NCI-H1105 treated with DMSO at 0.1 percent for 48 hours (cell line): ENCODE measurements around the gene TMEM120B.
A peak's percentile ranks its signal among the peaks of the same experiment; 100 is the strongest.

Experiments used
- DNase-seq: peaks from one replicate; lab custom pipeline; 2025; lab: John Stamatoyannopoulos, UW

TMEM120B gene

DNA sequence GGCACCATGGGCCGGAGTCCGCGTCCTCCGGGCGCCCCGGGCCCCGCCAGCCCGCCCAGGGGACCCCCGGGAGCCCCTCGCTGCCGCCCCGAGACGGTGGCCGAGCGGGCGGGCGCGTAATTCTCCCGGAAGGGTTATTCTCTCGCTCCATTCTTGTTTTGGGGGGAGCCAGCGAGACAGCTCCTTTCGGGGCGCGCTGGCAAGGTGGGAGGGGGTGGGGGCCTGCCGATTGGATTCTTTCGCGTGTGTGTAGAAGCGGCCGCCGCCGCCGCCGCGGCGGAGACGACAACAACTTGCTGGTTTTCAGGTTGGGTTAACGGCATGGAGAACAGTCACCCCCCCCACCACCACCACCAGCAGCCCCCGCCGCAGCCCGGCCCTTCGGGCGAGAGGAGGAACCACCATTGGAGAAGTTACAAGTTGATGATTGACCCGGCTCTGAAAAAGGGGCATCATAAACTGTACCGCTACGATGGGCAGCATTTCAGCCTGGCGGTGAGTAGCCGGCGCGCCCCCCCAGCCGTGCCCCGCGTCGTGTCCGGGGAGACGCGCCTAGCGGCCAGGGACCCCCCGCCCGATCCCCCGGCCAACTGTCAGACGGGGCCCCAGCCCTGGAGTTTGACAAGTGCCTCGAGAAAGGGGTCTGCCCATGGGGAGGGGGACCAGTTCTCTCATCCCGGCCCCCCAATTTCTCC is 92.0 kb downstream of the TMEM120B start:
- peak; percentile 13 for DNase-seq

GRCh38 chr12:121805171-121806008 is 92.8 kb downstream of the TMEM120B start:
- peak; percentile 21 for DNase-seq

GRCh38 chr12:121806009-121806545 is 93.5 kb downstream of the TMEM120B start:
- no peak for DNase-seq

DNA sequence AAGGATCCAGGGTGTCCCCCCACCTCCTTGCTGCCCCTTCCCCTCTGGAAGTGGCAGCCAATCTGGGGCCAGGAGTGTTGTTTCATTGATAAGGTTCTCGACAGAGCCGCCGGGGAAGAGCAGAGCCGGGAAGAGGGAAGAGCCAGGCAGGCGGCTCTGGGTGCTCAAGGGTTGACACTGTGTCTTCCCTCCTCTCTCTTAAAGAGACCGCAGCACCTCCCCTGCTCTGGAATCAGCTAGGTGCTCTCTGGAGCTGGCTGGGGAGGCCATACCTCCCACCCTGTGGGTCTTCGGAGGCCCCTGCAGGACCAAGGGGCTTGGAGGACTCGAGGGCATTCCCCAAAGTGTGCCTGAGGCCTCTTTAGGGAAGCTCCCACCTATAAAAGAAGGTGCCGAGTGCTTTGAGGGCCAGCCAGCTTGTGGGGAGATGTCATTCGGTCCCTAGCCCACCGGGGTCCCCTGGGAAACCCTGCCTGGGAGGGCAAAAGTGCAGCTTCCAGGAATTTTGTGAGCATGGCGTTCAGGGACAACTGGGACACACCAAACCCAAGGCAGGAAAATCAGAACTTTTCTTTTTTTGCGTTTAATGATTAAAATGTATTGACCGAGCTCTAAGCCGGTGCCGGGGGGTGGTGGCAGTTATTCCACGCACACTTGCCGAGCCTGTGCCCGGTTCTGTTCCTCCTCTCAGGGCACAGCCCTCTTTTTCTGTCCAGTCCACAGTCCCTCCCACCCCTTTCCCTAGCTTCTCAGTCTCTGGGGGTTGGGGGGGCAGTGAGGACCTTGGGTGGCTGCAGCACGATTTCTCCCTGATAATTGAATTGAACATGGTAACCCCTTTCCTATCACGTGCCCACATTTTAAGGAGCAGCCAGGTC is 94.2 kb downstream of the TMEM120B start:
- no peak for DNase-seq

DNA sequence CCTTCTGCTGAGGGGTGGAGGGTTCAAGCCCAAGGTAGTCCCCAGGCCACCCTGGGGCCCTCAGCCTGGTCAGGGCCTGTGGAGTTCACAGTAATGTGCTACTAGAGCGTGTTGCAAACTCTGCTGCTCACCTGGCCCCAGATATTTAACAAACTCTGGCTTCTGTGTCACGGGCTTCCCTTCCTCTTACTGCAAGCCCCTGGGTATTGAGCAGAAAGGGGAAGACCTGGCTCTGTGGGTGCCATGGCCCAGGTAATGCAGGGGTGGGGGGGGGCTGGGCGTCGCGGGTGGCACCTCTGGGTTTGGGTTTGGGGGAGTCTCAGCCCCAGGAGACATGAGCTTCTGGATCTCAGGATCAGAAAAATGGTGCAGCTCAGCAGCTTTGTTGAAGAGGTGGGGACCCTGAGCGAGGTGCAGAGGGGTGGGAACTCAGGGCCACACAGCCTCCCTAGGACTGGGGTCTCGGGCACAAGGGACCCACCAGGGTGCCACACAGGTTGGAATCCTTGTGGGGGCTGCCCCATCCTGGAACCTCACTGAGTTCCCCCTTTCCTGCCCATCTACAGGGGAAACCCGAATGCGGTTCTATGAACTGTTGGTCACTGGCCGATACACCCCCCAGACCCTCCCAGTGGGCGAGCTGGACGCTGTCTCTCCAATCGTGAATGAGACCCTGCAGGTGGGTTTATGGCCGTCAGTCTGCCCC is 95.2 kb downstream of the TMEM120B start:
- no peak for DNase-seq

- no peak for DNase-seq
Observed at GRCh38 chr12:121808623-121809022, 96.1 kb downstream of the TMEM120B start.

DNA sequence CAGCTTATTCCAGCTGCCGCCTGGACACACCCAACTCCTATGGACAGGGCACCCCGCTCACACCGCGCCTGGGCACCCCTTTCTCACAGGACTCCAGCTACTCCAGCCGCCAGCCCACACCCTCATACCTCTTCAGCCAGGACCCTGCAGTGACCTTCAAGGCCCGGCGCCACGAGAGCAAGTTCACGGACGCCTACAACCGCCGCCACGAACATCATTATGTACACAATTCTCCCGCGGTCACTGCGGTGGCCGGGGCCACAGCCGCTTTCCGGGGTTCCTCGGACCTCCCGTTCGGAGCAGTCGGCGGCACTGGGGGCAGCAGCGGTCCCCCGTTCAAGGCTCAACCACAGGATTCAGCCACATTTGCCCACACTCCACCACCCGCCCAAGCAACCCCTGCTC is 97.2 kb downstream of the TMEM120B start:
- DNase-seq, result no peak

DNA sequence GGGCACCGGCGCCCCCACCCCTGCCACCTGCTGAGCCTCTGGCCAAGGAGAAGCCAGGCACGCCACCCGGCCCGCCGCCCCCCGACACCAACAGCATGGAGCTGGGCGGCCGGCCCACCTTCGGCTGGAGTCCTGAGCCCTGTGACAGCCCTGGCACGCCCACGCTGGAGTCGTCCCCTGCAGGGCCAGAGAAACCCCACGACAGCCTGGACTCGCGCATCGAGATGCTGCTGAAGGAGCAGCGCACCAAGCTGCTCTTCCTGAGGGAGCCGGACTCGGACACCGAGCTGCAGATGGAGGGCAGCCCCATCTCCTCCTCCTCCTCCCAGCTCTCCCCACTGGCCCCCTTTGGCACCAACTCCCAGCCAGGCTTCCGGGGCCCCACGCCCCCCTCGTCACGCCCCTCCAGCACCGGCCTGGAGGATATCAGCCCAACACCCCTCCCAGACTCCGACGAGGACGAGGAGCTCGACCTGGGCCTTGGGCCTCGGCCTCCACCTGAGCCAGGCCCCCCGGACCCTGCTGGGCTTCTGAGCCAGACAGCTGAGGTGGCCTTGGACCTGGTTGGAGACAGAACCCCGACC is 97.8 kb downstream of the TMEM120B start:
- DNase-seq, result no peak

GRCh38 chr12:121810833-121811433 is 98.4 kb downstream of the TMEM120B start:
- no peak for DNase-seq

DNA sequence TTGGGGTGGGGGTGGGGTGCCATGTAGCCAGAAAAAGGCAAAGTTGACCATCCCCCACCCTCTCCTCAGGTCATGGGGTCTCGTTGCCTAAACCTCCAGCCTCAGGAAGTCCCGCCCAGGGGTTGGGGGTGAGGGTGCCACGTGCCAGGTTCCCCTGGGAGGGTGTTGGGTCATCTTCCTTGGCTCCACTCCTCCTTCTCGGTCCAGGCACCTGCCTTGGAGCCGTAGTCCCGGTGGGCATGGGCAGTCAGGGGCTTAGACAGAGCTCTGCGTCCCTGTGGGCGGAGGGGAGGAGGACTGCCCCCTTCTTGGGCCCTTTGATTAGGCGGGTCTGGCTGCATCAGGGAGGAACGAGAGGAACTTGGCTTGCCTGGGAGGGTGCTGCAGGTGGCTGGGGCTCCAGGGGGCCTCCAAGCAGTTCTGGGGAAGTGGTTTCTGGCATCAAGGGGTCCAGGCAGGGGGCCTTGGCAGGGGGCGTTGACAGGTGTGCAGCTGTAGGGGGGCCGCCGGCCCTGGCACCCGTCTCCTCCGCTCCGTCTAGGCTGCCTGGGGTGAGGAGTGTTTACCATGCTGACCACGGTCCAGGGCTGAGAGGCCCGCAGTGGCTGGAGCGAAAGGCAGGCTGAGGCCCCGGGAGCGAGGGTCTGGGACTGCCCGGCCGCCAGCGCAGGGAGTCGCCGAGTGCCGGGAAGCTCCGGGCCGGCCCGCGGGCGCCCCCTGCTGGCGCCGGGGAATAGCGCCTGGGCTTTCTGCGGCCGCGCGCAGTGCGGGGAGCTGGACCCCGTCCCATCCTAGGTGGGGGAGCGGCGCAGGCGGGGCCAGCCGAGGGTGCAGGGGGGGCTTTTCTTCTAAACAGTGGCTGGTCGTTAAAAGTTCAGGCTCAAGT is 99.1 kb downstream of the TMEM120B start:
- peak; percentile 55 for DNase-seq

DNA sequence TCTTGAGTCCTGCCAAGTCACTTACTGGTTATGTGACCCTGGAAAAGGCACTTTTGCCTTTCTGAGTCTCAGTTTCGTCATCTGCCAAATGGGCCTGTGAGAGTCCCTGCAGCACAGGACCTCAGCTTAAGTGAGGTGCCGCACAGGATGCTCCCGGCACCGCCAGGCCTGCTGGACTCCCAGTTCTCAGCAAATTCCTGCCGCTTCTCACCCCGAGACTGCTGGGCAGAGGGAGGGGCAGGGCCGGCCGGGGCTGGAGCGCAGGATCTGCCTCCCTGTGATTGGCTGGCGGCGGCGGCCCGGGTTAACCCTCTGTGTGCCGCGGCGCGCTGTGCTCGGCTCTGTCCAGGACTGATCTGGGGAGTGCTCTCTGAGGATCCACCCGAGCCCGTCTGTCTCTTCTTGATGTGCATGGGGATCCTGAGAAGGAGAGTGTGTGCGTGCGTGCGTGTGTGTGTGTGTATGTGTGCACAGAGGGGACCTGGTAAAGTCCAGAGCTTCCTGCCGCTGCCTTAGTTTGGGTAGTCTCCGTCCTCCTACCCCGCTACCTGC is 99.8 kb downstream of the TMEM120B start:
- DNase-seq, result no peak

DNA sequence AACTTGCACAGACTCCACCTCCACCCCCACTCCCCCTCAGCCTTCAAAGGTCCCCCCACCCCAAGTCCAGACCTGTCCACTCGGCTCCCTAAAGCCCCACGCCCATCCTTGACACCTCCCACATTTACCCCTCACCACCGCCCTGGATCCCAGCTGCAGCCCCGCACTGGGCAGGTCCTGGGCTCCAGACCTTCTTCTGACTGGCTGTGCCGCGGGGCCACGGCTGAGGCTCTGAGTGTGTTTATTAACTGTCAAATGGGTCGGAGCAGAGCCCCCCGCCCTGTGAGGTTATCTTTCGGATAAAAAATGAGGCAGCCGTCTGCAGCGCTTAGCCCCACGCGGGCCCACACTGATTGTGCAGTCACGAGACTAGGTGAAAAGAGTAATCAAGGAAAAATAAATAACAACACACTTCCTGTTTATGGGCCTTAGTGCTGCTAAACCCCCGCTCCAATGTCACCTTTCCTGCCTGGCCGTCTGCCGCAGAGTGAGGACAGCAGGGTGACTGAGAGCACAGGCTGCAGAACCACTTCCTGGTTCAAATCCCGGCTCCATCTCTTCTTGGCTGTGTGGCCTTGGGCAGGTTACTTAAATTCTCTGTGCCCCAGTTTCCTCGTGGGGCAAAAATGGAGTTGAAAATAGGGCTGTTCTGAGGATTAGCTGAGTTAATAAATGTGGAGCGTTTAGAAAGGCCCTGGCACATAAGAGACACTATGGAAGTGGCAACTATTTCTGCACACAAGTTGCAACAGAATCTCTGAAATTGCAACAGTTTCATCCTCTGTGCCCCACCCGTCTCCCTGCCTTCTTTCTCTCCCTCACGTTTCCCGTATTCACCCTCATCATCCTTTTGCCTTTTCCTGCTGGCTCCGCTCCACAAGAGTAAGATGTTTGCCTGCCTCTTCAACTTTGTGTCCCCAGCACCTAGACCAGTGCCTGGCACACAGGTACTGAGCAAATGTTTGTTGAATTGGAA is 100.7 kb downstream of the TMEM120B start:
- DNase-seq, result no peak

DNA sequence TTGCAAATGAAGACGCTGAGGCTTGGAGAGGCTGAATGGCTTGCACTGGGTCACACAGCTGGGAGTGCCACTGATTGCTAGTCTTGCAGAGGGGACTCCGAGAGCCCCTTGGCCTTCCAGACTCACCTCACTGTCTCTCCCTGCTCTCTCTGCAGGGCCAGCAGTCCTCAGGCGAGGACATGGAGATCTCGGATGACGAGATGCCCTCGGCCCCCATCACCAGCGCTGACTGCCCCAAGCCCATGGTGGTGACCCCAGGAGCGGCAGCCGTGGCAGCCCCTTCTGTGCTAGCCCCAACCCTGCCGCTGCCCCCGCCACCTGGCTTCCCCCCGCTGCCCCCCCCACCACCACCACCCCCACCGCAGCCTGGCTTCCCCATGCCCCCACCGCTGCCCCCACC is 101.4 kb downstream of the TMEM120B start:
- no peak for DNase-seq

GRCh38 chr12:121814429-121815119 is 102.0 kb downstream of the TMEM120B start:
- no peak for DNase-seq

- no peak for DNase-seq
Observed at GRCh38 chr12:121815263-121815662, 102.7 kb downstream of the TMEM120B start.

GRCh38 chr12:121816925-121817647 is 104.5 kb downstream of the TMEM120B start:
- DNase-seq, result no peak

DNA sequence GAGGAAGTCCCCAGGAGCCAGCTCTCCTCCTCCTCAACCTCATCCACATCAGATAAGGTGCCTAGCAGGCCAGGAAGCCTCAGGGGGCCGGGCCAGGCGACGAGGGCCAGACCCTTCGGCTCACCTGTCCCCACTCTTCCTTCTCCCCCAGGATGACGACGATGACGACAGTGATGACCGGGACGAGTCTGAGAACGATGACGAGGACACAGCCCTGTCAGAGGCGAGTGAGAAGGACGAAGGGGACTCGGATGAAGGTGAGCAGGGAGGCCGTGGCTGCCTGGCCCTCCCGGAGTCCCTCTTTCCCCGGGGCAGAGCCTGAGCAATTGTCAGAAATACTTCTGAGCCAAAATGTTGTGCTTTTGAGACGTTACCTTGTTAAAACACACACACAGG is 105.1 kb downstream of the TMEM120B start:
- DNase-seq, result no peak
